ENCODE results near the gene TLL1. TPM values are rescaled to one million over a fixed set of nuclear protein-coding genes. Genes with fewer than 3 reads are reported as not detected.

TLL1 gene
- polyA plus RNA-seq, 2 donors = 0.35 to 0.41 TPM

- Histone ChIP-seq H3K4me1 (ENCODE audit: control insufficient read depth in 2 of 2, insufficient read depth in 2 of 2, low read length in 1 of 2) (no peaks in the 10 kb centered on the region), H3K9me3 (ENCODE audit: control insufficient read depth in 2 of 2, insufficient read depth in 1 of 2, low read depth in 1 of 2, low read length in 1 of 2) (no peaks in the 10 kb centered on the region), H3K36me3 (ENCODE audit: control insufficient read depth in 2 of 2, insufficient read depth in 2 of 2, low read length in 1 of 2) (no peaks in the 10 kb centered on the region), H3K27me3 (ENCODE audit: control insufficient read depth in 1 of 2, insufficient read depth in 2 of 2, low read length in 2 of 2) (no peaks in the 10 kb centered on the region), H3K27ac (ENCODE audit: low read depth in 2 of 2, low read length in 1 of 2) (no peak overlapping the region), H3K4me3 (ENCODE audit: low read depth in 1 of 2, low read length in 2 of 2) (no peak overlapping the region)
- WGBS, 2 donors = 80 to 86% methylated on average over 6 of the region's 6 CpGs
These were observed 53.3 kb downstream of the TLL1 start for GRCh38 chr4:165926307-165926706.

GRCh38 chr4:165927366-165927765, 54.3 kb downstream of the TLL1 start:
- WGBS, 2 donors = 66 to 80% methylated on average over 3 of the region's 3 CpGs

GRCh38 chr4:165927815-165928214, 54.8 kb downstream of the TLL1 start:
- no peaks in the 10 kb centered on the region for H3K9me3 ChIP-seq (ENCODE audit: control insufficient read depth in 2 of 2, insufficient read depth in 1 of 2, low read depth in 1 of 2, low read length in 1 of 2)
- H3K27me3 ChIP-seq (ENCODE audit: control insufficient read depth in 1 of 2, insufficient read depth in 2 of 2, low read length in 2 of 2) = no peaks in the 10 kb centered on the region
- 86% methylated on average over 3 of the region's 3 CpGs for WGBS, 2 donors
- H3K4me3 ChIP-seq (ENCODE audit: low read depth in 1 of 2, low read length in 2 of 2) = no peak overlapping the region
- H3K4me1 ChIP-seq (ENCODE audit: control insufficient read depth in 2 of 2, insufficient read depth in 2 of 2, low read length in 1 of 2) = no peaks in the 10 kb centered on the region
- H3K36me3 ChIP-seq (ENCODE audit: control insufficient read depth in 2 of 2, insufficient read depth in 2 of 2, low read length in 1 of 2) = no peaks in the 10 kb centered on the region
- no peak overlapping the region for H3K27ac ChIP-seq (ENCODE audit: low read depth in 2 of 2, low read length in 1 of 2)

More at GRCh38 chr4:165927366-165927765, 54.3 kb downstream of the TLL1 start:
- H3K27ac ChIP-seq (ENCODE audit: low read depth in 2 of 2, low read length in 1 of 2) = no peak overlapping the region
- H3K36me3 ChIP-seq (ENCODE audit: control insufficient read depth in 2 of 2, insufficient read depth in 2 of 2, low read length in 1 of 2) = no peaks in the 10 kb centered on the region
- H3K27me3 ChIP-seq (ENCODE audit: control insufficient read depth in 1 of 2, insufficient read depth in 2 of 2, low read length in 2 of 2) = no peaks in the 10 kb centered on the region
- H3K4me3 ChIP-seq (ENCODE audit: low read depth in 1 of 2, low read length in 2 of 2) = no peak overlapping the region
- H3K4me1 ChIP-seq (ENCODE audit: control insufficient read depth in 2 of 2, insufficient read depth in 2 of 2, low read length in 1 of 2) = no peaks in the 10 kb centered on the region
- H3K9me3 ChIP-seq (ENCODE audit: control insufficient read depth in 2 of 2, insufficient read depth in 1 of 2, low read depth in 1 of 2, low read length in 1 of 2) = no peaks in the 10 kb centered on the region

- Histone ChIP-seq H3K27me3 (ENCODE audit: control insufficient read depth in 1 of 2, insufficient read depth in 2 of 2, low read length in 2 of 2) (no peaks in the 10 kb centered on the region), H3K4me1 (ENCODE audit: control insufficient read depth in 2 of 2, insufficient read depth in 2 of 2, low read length in 1 of 2) (no peaks in the 10 kb centered on the region), H3K9me3 (ENCODE audit: control insufficient read depth in 2 of 2, insufficient read depth in 1 of 2, low read depth in 1 of 2, low read length in 1 of 2) (no peaks in the 10 kb centered on the region), H3K36me3 (ENCODE audit: control insufficient read depth in 2 of 2, insufficient read depth in 2 of 2, low read length in 1 of 2) (no peaks in the 10 kb centered on the region), H3K4me3 (ENCODE audit: low read depth in 1 of 2, low read length in 2 of 2) (no peak overlapping the region), H3K27ac (ENCODE audit: low read depth in 2 of 2, low read length in 1 of 2) (no peak overlapping the region)
- 39 to 54% methylated on average over 2 of the region's 2 CpGs for WGBS, 2 donors
These were observed 55.6 kb downstream of the TLL1 start for GRCh38 chr4:165928601-165929000.

GRCh38 chr4:165929662-165930061, 56.6 kb downstream of the TLL1 start:
- H3K4me1 ChIP-seq (ENCODE audit: control insufficient read depth in 2 of 2, insufficient read depth in 2 of 2, low read length in 1 of 2) = no peaks in the 10 kb centered on the region
- WGBS, 2 donors = 62 to 75% methylated on average over 2 of the region's 2 CpGs

GRCh38 chr4:165931741-165932140, 58.7 kb downstream of the TLL1 start:
- Histone ChIP-seq H3K27ac (ENCODE audit: low read depth in 2 of 2, low read length in 1 of 2) (no peak overlapping the region), H3K4me1 (ENCODE audit: control insufficient read depth in 2 of 2, insufficient read depth in 2 of 2, low read length in 1 of 2) (no peaks in the 10 kb centered on the region), H3K27me3 (ENCODE audit: control insufficient read depth in 1 of 2, insufficient read depth in 2 of 2, low read length in 2 of 2) (no peaks in the 10 kb centered on the region), H3K9me3 (ENCODE audit: control insufficient read depth in 2 of 2, insufficient read depth in 1 of 2, low read depth in 1 of 2, low read length in 1 of 2) (no peaks in the 10 kb centered on the region), H3K36me3 (ENCODE audit: control insufficient read depth in 2 of 2, insufficient read depth in 2 of 2, low read length in 1 of 2) (no peaks in the 10 kb centered on the region), H3K4me3 (ENCODE audit: low read depth in 1 of 2, low read length in 2 of 2) (no peak overlapping the region)
- 76 to 92% methylated on average over 5 of the region's 5 CpGs for whole genome bisulfite sequencing, 2 donors

More at GRCh38 chr4:165929662-165930061, 56.6 kb downstream of the TLL1 start:
- no peak overlapping the region for H3K27ac ChIP-seq (ENCODE audit: low read depth in 2 of 2, low read length in 1 of 2)
- no peaks in the 10 kb centered on the region for H3K36me3 ChIP-seq (ENCODE audit: control insufficient read depth in 2 of 2, insufficient read depth in 2 of 2, low read length in 1 of 2)
- H3K4me3 ChIP-seq (ENCODE audit: low read depth in 1 of 2, low read length in 2 of 2) = no peak overlapping the region
- no peaks in the 10 kb centered on the region for H3K9me3 ChIP-seq (ENCODE audit: control insufficient read depth in 2 of 2, insufficient read depth in 1 of 2, low read depth in 1 of 2, low read length in 1 of 2)
- no peaks in the 10 kb centered on the region for H3K27me3 ChIP-seq (ENCODE audit: control insufficient read depth in 1 of 2, insufficient read depth in 2 of 2, low read length in 2 of 2)

GRCh38 chr4:165944900-165945299, 71.9 kb downstream of the TLL1 start:
- Histone ChIP-seq H3K4me1 (ENCODE audit: control insufficient read depth in 2 of 2, insufficient read depth in 2 of 2, low read length in 1 of 2) (no peaks in the 10 kb centered on the region), H3K9me3 (ENCODE audit: control insufficient read depth in 2 of 2, insufficient read depth in 1 of 2, low read depth in 1 of 2, low read length in 1 of 2) (no peaks in the 10 kb centered on the region), H3K4me3 (ENCODE audit: low read depth in 1 of 2, low read length in 2 of 2) (no peak overlapping the region), H3K36me3 (ENCODE audit: control insufficient read depth in 2 of 2, insufficient read depth in 2 of 2, low read length in 1 of 2) (no peaks in the 10 kb centered on the region), H3K27ac (ENCODE audit: low read depth in 2 of 2, low read length in 1 of 2) (no peak overlapping the region), H3K27me3 (ENCODE audit: control insufficient read depth in 1 of 2, insufficient read depth in 2 of 2, low read length in 2 of 2) (no peaks in the 10 kb centered on the region)
- 88 to 91% methylated on average over 4 of the region's 4 CpGs for WGBS, 2 donors

- H3K9me3 ChIP-seq (ENCODE audit: control insufficient read depth in 2 of 2, insufficient read depth in 1 of 2, low read depth in 1 of 2, low read length in 1 of 2) = no peaks in the 10 kb centered on the region
- H3K27me3 ChIP-seq (ENCODE audit: control insufficient read depth in 1 of 2, insufficient read depth in 2 of 2, low read length in 2 of 2) = no peaks in the 10 kb centered on the region
- 69 to 70% methylated on average over 3 of the region's 3 CpGs for WGBS, 2 donors
- H3K36me3 ChIP-seq (ENCODE audit: control insufficient read depth in 2 of 2, insufficient read depth in 2 of 2, low read length in 1 of 2) = no peaks in the 10 kb centered on the region
- no peaks in the 10 kb centered on the region for H3K4me1 ChIP-seq (ENCODE audit: control insufficient read depth in 2 of 2, insufficient read depth in 2 of 2, low read length in 1 of 2)
- no peak overlapping the region for H3K4me3 ChIP-seq (ENCODE audit: low read depth in 1 of 2, low read length in 2 of 2)
- no peak overlapping the region for H3K27ac ChIP-seq (ENCODE audit: low read depth in 2 of 2, low read length in 1 of 2)
These were observed 73.0 kb downstream of the TLL1 start for GRCh38 chr4:165945991-165946390.

GRCh38 chr4:165947019-165947418, 74.0 kb downstream of the TLL1 start:
- Histone ChIP-seq H3K36me3 (ENCODE audit: control insufficient read depth in 2 of 2, insufficient read depth in 2 of 2, low read length in 1 of 2) (no peaks in the 10 kb centered on the region), H3K27ac (ENCODE audit: low read depth in 2 of 2, low read length in 1 of 2) (no peak overlapping the region), H3K4me3 (ENCODE audit: low read depth in 1 of 2, low read length in 2 of 2) (no peak overlapping the region), H3K9me3 (ENCODE audit: control insufficient read depth in 2 of 2, insufficient read depth in 1 of 2, low read depth in 1 of 2, low read length in 1 of 2) (no peaks in the 10 kb centered on the region), H3K4me1 (ENCODE audit: control insufficient read depth in 2 of 2, insufficient read depth in 2 of 2, low read length in 1 of 2) (no peaks in the 10 kb centered on the region), H3K27me3 (ENCODE audit: control insufficient read depth in 1 of 2, insufficient read depth in 2 of 2, low read length in 2 of 2) (no peaks in the 10 kb centered on the region)
- WGBS, 2 donors = 91 to 96% methylated on average over 3 of the region's 3 CpGs

GRCh38 chr4:165953181-165953580, 80.1 kb downstream of the TLL1 start:
- H3K9me3 ChIP-seq (ENCODE audit: control insufficient read depth in 2 of 2, insufficient read depth in 1 of 2, low read depth in 1 of 2, low read length in 1 of 2) = no peaks in the 10 kb centered on the region
- H3K27ac ChIP-seq (ENCODE audit: low read depth in 2 of 2, low read length in 1 of 2) = no peak overlapping the region
- WGBS, 2 donors = 66 to 70% methylated on average over 4 of the region's 4 CpGs
- H3K4me3 ChIP-seq (ENCODE audit: low read depth in 1 of 2, low read length in 2 of 2) = no peak overlapping the region
- H3K36me3 ChIP-seq (ENCODE audit: control insufficient read depth in 2 of 2, insufficient read depth in 2 of 2, low read length in 1 of 2) = no peaks in the 10 kb centered on the region
- H3K4me1 ChIP-seq (ENCODE audit: control insufficient read depth in 2 of 2, insufficient read depth in 2 of 2, low read length in 1 of 2) = no peaks in the 10 kb centered on the region
- H3K27me3 ChIP-seq (ENCODE audit: control insufficient read depth in 1 of 2, insufficient read depth in 2 of 2, low read length in 2 of 2) = no peaks in the 10 kb centered on the region

All from esophagus (tissue), 2 donors.